Kidney (tissue), 14 donors: Measurements from ENCODE around the gene TUBGCP5. TPM values are rescaled to one million over a fixed set of nuclear protein-coding genes. Genes with fewer than 3 reads are reported as not detected.

Experiments
- DNase-seq, 5 donors: peaks; one replicate each; pipeline ENCODE4 v3.0.0-alpha.2; 2013 to 2020
- FAIRE-seq: peaks from 2 replicates; lab custom pipeline; 2012; peaks lifted over from hg19 to GRCh38; lab: Jason Lieb, UNC
- H3K27ac ChIP-seq, 2 donors: one replicate each; pipeline ENCODE4 v1.7.0; 2013; ENCODE audit warnings: low read depth in 2 of 2, low read length in 2 of 2, inconsistent platforms in 1 of 2
- H3K27me3 ChIP-seq: one replicate; pipeline ENCODE4 v1.7.1; 2013; ENCODE audit warnings: low read length, inconsistent platforms; ENCODE audit not compliant: control insufficient read depth, insufficient read depth
- H3K36me3 ChIP-seq, 3 donors: one replicate each; pipeline versions ENCODE4 v1.7.0 to v1.7.1; 2013; ENCODE audit warnings: low read length in 3 of 3, control low read depth in 1 of 3, inconsistent platforms in 1 of 3; ENCODE audit not compliant: insufficient read depth in 3 of 3, control insufficient read depth in 2 of 3
- H3K4me1 ChIP-seq, 3 donors: one replicate each; pipeline versions ENCODE4 v1.7.0 to v1.7.1; 2013; ENCODE audit warnings: low read length in 3 of 3, inconsistent platforms in 1 of 3, low read depth in 1 of 3; ENCODE audit not compliant: control insufficient read depth in 2 of 3, insufficient read depth in 2 of 3
- H3K4me3 ChIP-seq, 3 donors: one replicate each; pipeline versions ENCODE4 v1.7.0 to v1.8.1; 2013; ENCODE audit warnings: low read length in 3 of 3, control low read depth in 1 of 3, inconsistent platforms in 1 of 3
- H3K9ac ChIP-seq, 3 donors: one replicate each; pipeline versions ENCODE4 v1.7.0 to v1.7.1; 2013; ENCODE audit warnings: low read length in 3 of 3, control low read depth in 1 of 3, inconsistent platforms in 1 of 3
- H3K9me3 ChIP-seq, 3 donors: one replicate each; pipeline versions ENCODE4 v1.7.0 to v1.7.1; 2013; ENCODE audit warnings: low read length in 3 of 3, control low read depth in 1 of 3, inconsistent platforms in 1 of 3; ENCODE audit not compliant: control insufficient read depth in 2 of 3, insufficient read depth in 1 of 3
- intact Hi-C: fragments of 100-400 bp; cut with DNase I; formaldehyde crosslinking; loops from one replicate; pipeline ENCODE4 v1.11.1; 2022
- polyA plus RNA-seq: library from polyadenylated mRNA; stranded (reverse); fragments of 350-450 nt; fragmentation: Illumina TruSeq; extraction: RNeasy Lipid Tissue Mini Kit (QIAGEN cat#74804); gene quantifications from one replicate; pipeline ENCODE4 v1.2.3, GENCODE V29; 2014; ENCODE audit warnings: low read depth, low replicate concordance; ENCODE audit not compliant: insufficient read depth
- total RNA-seq: library from RNA; stranded (reverse); fragmentation: NEBNext Ultra II Directional; extraction: Animal tissue kit (Norgen Biotek cat#: 25700); gene quantifications from one replicate; pipeline ENCODE4 v1.2.1, GENCODE V29; 2021
- TF ChIP-seq, protein P1 (sequence below): IDR thresholded peaks from 3 replicates; pipeline ENCODE4 v1.5.1; 2012; ENCODE audit warnings: mild to moderate bottlenecking, moderate library complexity, borderline replicate concordance; ENCODE audit not compliant: insufficient read depth; ENCODE audit errors: extremely low read depth
- donor health status: control.
- donor health status: control.
- donor health status: control.
- donor health status: control.
- donor health status: control.
- donor health status: DM: yes; HTN: yes; CAD: no.
- donor health status: Normal renal cell carcinoma (clear cell type).

Gene TUBGCP5
- total and polyA plus RNA-seq, 2 donors from 2014 or later, result 4.7 to 19.1 TPM

DNA sequence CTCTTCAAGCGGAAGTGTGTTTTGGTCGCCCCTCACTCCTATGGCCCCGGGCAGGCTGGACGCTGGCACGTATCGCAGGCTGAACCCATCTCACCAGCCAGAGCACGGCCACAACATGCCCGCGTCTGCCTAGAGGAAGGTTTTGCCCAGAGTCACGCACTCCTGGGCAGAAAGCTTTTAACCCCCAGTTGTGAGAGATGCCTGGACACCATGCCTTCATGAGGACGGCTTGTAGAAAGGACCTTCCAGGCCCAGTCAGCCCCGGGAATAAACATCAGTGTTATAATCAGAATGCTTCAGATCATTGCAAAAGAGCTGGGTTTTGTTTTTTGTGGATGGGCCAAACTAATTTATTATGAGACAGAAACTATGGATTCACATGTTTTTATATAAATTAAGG is 75.7 kb downstream of the TUBGCP5 start:
- Histone ChIP-seq H3K9me3 (no peaks in the 10 kb centered on the region), H3K36me3 (no peaks in the 10 kb centered on the region), H3K4me3 (no peak overlapping the region), H3K27ac (no peak overlapping the region), H3K4me1 (peaks cover 0 to 25% (median 13%) of the 10 kb centered on the region in 3 donors), H3K9ac (no peak overlapping the region), H3K27me3 (no peaks in the 10 kb centered on the region)
- no peak for FAIRE-seq
- no peak for DNase-seq
- intact Hi-C loops, result no loop called here
- TF ChIP-seq, protein P1, sequence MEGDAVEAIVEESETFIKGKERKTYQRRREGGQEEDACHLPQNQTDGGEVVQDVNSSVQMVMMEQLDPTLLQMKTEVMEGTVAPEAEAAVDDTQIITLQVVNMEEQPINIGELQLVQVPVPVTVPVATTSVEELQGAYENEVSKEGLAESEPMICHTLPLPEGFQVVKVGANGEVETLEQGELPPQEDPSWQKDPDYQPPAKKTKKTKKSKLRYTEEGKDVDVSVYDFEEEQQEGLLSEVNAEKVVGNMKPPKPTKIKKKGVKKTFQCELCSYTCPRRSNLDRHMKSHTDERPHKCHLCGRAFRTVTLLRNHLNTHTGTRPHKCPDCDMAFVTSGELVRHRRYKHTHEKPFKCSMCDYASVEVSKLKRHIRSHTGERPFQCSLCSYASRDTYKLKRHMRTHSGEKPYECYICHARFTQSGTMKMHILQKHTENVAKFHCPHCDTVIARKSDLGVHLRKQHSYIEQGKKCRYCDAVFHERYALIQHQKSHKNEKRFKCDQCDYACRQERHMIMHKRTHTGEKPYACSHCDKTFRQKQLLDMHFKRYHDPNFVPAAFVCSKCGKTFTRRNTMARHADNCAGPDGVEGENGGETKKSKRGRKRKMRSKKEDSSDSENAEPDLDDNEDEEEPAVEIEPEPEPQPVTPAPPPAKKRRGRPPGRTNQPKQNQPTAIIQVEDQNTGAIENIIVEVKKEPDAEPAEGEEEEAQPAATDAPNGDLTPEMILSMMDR, result no peak

DNA sequence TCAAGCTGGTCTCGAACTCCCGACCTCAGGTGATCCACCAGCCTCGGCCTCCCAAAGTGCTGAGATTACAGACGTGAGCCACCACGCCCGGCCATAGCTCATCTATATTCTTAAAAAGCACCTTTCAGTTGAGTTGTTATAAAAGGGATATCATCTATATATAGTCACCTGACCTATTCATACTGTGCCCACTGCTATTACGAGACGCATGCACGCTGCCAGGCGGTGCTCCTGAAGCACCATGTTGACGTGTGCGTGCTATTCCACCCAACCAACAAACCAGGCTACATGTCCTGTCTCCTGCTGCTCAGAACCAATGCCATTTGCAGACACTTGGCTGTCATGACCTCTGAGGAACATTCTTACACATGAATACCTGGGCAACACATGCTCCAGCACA is 76.8 kb downstream of the TUBGCP5 start:
- TF ChIP-seq, protein P1, result no peak
- Histone ChIP-seq H3K27me3 (no peaks in the 10 kb centered on the region), H3K4me1 (peaks cover 0 to 24% (median 13%) of the 10 kb centered on the region in 3 donors), H3K27ac (no peak overlapping the region), H3K9ac (no peak overlapping the region), H3K9me3 (no peaks in the 10 kb centered on the region), H3K4me3 (no peak overlapping the region), H3K36me3 (no peaks in the 10 kb centered on the region)
- DNase-seq, result no peak
- no peak for FAIRE-seq
- intact Hi-C loops, result no loop called here

DNA sequence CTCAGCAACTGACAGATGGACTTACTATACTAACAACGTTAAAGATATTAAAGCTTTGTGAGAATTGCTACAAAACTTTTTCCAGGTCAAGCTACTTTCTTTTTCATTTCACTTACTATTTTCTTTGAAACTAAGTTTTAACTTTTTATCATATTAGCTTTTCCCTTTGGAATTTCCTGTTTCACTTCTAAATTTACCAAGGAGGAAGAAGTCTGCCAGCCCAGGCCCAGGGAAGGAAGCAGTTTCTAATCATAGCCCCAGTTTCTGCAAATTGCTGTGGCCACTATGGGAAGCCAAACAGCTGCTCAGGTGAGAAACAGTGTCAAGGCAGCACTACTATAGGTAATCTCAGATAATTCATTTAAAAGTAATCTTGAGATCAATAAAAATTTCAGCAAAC is 77.6 kb downstream of the TUBGCP5 start:
- H3K36me3 ChIP-seq, result no peaks in the 10 kb centered on the region
- H3K9me3 ChIP-seq, result no peaks in the 10 kb centered on the region
- no peak overlapping the region for H3K9ac ChIP-seq
- DNase-seq (no peak), FAIRE-seq (no peak)
- peaks cover 0 to 24% (median 13%) of the 10 kb centered on the region in 3 donors for H3K4me1 ChIP-seq
- no peaks in the 10 kb centered on the region for H3K27me3 ChIP-seq
- TF ChIP-seq, protein P1, result no peak
- H3K4me3 ChIP-seq, result no peak overlapping the region
- no peak overlapping the region for H3K27ac ChIP-seq
- intact Hi-C loops, result no loop called here

DNA sequence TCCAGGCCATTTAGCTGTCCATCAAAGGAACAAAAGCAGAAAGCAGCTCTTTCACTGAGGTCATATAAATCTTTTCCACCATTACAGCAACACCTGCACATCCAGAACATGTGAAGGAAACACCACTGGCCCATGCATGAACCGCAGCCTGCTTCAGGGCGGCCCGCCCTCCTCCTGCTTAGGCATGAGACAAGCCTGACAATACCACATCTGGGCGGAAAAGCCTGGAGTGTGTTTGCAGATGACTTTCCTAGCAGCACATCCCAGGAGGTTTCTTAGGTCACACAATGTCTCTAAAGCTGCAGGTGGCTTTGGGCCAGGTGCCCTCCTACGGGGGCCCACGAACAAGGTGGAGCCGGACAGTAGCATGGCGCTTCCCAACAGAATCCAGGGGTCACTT is 78.8 kb downstream of the TUBGCP5 start:
- no peaks in the 10 kb centered on the region for H3K27me3 ChIP-seq
- no peak for FAIRE-seq
- H3K9me3 ChIP-seq, result no peaks in the 10 kb centered on the region
- no peaks in the 10 kb centered on the region for H3K36me3 ChIP-seq
- peaks cover 0 to 25% (median 13%) of the 10 kb centered on the region in 3 donors for H3K4me1 ChIP-seq
- H3K27ac ChIP-seq, result no peak overlapping the region
- TF ChIP-seq, protein P1, result no peak
- intact Hi-C loops, result no loop called here
- H3K9ac ChIP-seq, result no peak overlapping the region
- H3K4me3 ChIP-seq, result no peak overlapping the region
- DNase-seq, result peak in 2 of 5 donors; percentile 27 to 31
